AG10803 (cell line): ENCODE data around the gene VAT1L.

Experiments
- DNase-seq: peaks from one replicate; pipeline ENCODE4 v3.0.0; 2010; ENCODE audit warnings: low read depth
- H3K4me3 ChIP-seq: 2 replicates; pipeline ENCODE4 v1.5.1; 2011; ENCODE audit warnings: mild to moderate bottlenecking, low read length, control low read depth
- CTCF ChIP-seq: conservative IDR thresholded peaks from 2 replicates; pipeline ENCODE4 v1.5.1; 2011; ENCODE audit warnings: mild to moderate bottlenecking, low read length, control low read depth, inconsistent platforms

VAT1L gene

DNA sequence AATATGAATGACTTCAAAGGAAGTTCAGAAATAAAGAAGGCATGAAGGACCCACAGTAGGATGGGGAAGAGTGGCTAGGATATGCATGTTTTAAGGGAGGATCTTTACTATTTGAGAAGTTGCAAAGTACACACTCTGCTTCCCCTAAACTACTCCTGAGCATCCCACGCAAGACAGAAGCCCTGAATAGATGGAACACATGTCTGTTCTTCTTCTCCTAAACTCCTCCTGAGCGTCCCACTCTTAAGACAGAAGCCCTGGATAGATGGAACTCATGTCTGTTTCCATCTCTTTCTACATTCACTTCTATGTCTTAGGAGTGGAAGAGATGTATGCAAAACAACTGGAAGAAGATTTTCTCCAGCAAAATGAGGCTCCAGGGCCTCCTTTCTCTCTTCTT, 88.4 kb downstream of the VAT1L start:
- no peak for DNase-seq
- no peak for TF ChIP-seq CTCF
- no peak overlapping the region for H3K4me3 ChIP-seq

DNA sequence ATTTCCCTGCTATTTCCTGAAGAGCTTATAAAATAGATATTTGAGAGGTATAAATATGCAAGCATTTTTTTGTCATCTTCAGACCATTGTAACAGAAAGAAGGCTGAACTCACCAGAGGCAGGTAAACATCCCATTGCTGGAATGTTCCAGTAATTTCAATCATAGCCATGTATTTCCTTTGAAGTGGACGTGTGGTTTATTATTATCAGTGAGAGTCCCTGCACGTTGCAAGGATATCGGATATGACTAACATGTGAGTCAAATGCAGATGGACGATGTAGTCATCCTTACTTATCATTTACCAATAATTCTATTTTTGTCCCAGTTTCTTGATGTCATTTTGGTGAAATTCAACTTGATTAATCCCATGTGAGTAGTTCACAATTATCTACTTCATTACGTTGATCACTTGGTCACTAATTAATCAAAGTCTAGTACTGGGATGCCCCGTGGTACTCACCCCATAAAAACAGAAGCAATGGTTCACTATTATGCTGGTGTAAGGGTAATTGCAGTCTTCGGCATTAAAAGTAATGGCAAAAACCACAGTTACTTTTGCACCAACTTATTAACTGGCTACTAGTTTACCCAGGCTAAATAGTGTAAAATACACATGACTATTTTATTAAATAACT, 89.5 kb downstream of the VAT1L start:
- no peak for TF ChIP-seq CTCF
- peak; percentile 58 for DNase-seq
- no peak overlapping the region for H3K4me3 ChIP-seq

DNA sequence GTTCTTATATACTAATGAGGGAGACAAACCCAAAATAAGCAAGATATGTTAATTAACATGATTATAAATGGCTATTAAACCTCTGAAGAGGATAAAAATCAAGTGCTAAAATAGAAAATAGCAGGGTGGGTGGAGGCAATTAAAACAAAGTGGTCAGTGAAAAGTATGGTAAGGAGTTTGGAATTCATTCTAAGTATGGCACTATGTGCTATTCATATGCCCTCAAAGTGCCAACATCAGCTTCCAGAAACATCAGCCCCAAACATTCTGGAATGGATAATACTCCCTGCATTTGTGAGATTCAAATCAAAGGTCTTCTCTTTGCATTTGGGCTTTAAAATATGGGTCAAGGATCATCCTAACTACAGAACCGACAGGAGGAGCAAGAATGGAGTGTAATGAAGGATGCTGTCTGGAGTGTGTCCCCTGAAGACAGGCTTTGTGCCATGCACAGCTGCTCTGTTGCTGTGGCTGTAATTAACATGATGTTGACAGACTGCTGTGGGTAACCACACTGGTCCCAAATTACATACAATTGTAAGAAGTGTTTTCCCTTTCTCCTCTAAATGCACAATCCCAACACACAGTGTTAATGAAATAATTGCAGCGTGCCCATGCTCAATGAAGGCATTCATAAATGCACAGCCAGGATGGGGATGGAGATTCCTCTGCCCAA, 93.1 kb downstream of the VAT1L start:
- DNase-seq = no peak
- TF ChIP-seq CTCF = no peak
- no peak overlapping the region for H3K4me3 ChIP-seq

DNA sequence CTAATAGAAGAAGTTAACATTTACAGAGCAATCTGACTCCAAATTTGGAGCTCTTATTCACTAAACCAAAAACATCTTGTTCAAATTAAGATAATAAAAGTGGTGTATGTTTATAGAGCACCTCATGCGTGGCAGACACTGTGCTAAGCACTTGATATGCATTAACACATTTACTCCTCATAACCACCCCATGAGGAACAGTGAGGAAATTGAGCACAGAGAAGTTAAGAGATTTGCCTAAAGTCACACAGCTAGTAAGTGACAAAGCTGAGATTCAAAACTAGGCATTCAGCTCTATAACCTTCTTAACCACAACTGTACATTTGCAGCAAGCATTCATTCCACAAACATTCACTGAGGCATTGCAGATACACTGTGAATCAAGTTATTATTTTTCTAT, 94.0 kb downstream of the VAT1L start:
- no peak overlapping the region for H3K4me3 ChIP-seq

DNA sequence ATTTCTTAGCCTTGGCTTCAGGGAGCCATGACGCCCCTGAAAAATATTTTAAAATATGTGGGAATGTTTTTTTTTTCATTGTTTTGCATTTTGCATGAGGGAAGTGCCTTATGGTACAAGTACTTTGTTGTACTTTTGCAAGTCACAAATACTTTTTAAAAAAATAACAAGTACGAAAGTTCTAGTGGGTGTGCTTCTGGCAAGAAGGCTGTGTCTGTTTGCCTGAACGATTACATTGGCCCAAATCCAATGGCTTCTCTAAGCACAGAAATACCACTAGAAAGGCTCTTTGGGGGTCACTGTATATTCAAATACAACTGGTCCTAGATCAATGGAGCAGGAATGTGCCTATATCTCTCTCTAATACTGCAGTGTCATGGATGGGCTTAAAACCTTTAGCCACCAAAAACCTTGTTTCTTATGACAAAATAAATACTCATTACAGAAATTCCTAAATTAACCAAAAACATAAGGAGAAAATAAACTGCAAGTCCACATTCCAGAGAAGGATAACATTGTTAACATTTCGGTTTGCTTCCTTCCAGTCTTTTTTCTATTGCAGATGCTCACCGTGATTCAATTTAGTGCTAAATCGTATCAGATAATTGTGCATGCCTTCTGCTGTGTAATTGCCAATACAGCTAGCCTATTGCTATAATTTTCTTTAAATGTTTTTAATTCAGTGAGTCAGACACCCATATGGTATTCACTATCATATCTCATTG, 97.4 kb downstream of the VAT1L start:
- TF ChIP-seq CTCF = no peak
- peak; percentile 64 for DNase-seq
- H3K4me3 ChIP-seq = no peak overlapping the region

More for the DNA sequence above, 94.0 kb downstream of the VAT1L start:
- DNase-seq = peak; percentile 64
- TF ChIP-seq CTCF = no peak

DNA sequence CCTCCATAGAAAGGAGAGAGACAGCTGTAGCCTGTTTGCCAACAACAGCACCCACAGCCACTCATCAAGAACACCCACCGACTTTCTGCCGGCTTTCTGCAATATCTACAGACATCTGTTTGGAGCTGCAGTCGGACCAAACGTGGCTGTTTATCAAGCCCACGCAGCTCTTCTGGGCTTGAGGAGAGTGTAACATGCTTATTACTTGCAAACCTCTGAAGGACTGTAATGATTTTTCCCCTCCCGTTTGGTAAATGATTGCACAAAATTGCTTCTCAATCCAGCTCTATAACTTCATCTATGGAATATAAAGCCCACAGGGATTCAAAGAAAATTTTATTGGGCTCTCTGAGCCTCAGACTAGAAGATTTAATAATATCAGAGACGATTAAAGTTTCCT, 100.5 kb downstream of the VAT1L start:
- no peak for DNase-seq
- no peak overlapping the region for H3K4me3 ChIP-seq
- no peak for TF ChIP-seq CTCF
